B cell (primary cell): ENCODE results near the gene BFSP1. TPM values are rescaled to one million over a fixed set of nuclear protein-coding genes. Genes with fewer than 3 reads are reported as not detected.

Source experiments
- ATAC-seq: fragments of 200-7000 bp; cut with Tn5 transposase; one replicate; pipeline ENCODE4 v1.10.0; 2021; ENCODE audit warnings: low read depth, mild to moderate bottlenecking, moderate number of reproducible peaks, moderate library complexity
- CTCF ChIA-PET: fragments of 350-600 bp; sonication (Branson Sonifier 250); formaldehyde crosslinking; loops from one replicate; lab custom pipeline; 2021; ENCODE audit warnings: antibody characterized with exemption, inconsistent platforms; lab: Charles Lee
- POLR2A ChIA-PET: fragments of 350-600 bp; sonication (Branson Sonifier 250); formaldehyde crosslinking; loops from one replicate; lab custom pipeline; 2021; ENCODE audit warnings: antibody characterized with exemption; lab: Charles Lee
- DNase-seq: peaks from one replicate; pipeline ENCODE4 v3.0.0; 2013
- H2AFZ ChIP-seq: 2 replicates; pipeline ENCODE4 v1.6.1; 2012; ENCODE audit warnings: mild to moderate bottlenecking, low read depth, low read length; ENCODE audit not compliant: insufficient read depth, poor library complexity, severe bottlenecking
- H3K27ac ChIP-seq, 2 donors: 1 replicate in 1 of 2; 2 replicates in 1 of 2; pipeline ENCODE4 v1.5.1; 2012 to 2013; ENCODE audit warnings: low read length in 2 of 2, mild to moderate bottlenecking in 2 of 2, moderate library complexity in 1 of 2
- H3K27me3 ChIP-seq, 4 experiments: fragments of 200-600 bp in 1 of 4; sonication (generic) in 1 of 4; replicated peaks in 1 of 4; 1 replicate in 2 of 4; 2 replicates in 2 of 4; pipeline versions ENCODE4 v1.6.1 to v1.7.0; 2013 to 2016; ENCODE audit warnings: low read length in 3 of 4, mild to moderate bottlenecking in 2 of 4, mixed read lengths in 1 of 4, moderate library complexity in 1 of 4; ENCODE audit not compliant: insufficient read depth in 4 of 4, control insufficient read depth in 3 of 4; ENCODE audit errors: control extremely low read depth in 1 of 4
- H3K36me3 ChIP-seq, 2 experiments: replicated peaks in 1 of 2; 1 replicate in 1 of 2; 2 replicates in 1 of 2; pipeline versions ENCODE4 v1.6.1 to v1.7.1; 2013; ENCODE audit warnings: low read length in 1 of 2; ENCODE audit not compliant: insufficient read depth in 2 of 2, control insufficient read depth in 1 of 2; ENCODE audit errors: control extremely low read depth in 1 of 2, extremely low read depth in 1 of 2
- H3K4me1 ChIP-seq, 2 donors: fragments of 200-600 bp in 1 of 2; sonication (generic) in 1 of 2; 1 replicate in 1 of 2; 2 replicates in 1 of 2; pipeline versions ENCODE4 v1.5.1 to v1.6.1; 2013 to 2017; ENCODE audit warnings: low read length in 2 of 2; ENCODE audit not compliant: control insufficient read depth in 2 of 2, insufficient read depth in 2 of 2
- H3K4me2 ChIP-seq: replicated peaks from 2 replicates; pipeline ENCODE3; 2012; ENCODE audit warnings: mild to moderate bottlenecking, low read depth, low read length; ENCODE audit not compliant: poor library complexity, severe bottlenecking
- H3K4me3 ChIP-seq, 5 experiments: fragments of 200-600 bp in 1 of 5; sonication (generic) in 1 of 5; 1 replicate in 3 of 5; 2 replicates in 2 of 5; pipeline versions ENCODE4 v1.5.1 to v1.7.0; 2011 to 2016; ENCODE audit warnings: low read length in 4 of 5, mild to moderate bottlenecking in 4 of 5, low read depth in 2 of 5, control low read depth in 1 of 5, moderate library complexity in 1 of 5; ENCODE audit not compliant: insufficient read depth in 1 of 5; ENCODE audit errors: control extremely low read depth in 1 of 5, extremely low read depth in 1 of 5
- H3K79me2 ChIP-seq: fragments of 200-600 bp; sonication (generic); one replicate; pipeline ENCODE4 v1.6.0; 2016; ENCODE audit warnings: low read length; ENCODE audit not compliant: control insufficient read depth, insufficient read depth
- H3K9ac ChIP-seq: fragments of 200-600 bp; sonication (generic); 2 replicates; pipeline ENCODE4 v1.6.1; 2017; ENCODE audit warnings: mild to moderate bottlenecking, low read length, moderate library complexity
- H3K9me3 ChIP-seq, 3 donors: one replicate each; pipeline versions ENCODE4 v1.6.1 to v1.7.1; 2013; ENCODE audit warnings: low read length in 2 of 3; ENCODE audit not compliant: control insufficient read depth in 2 of 3, insufficient read depth in 1 of 3; ENCODE audit errors: control extremely low read depth in 1 of 3
- H4K20me1 ChIP-seq: 2 replicates; pipeline ENCODE4 v1.6.0; 2012; ENCODE audit warnings: mild to moderate bottlenecking, low read length; ENCODE audit not compliant: insufficient read depth, control insufficient read depth, poor library complexity, severe bottlenecking
- H3K27ac Mint-ChIP-seq: one replicate; pipeline ENCODE4 v1.8.0; 2021; ENCODE audit warnings: mixed read lengths
- H3K27me3 Mint-ChIP-seq: one replicate; pipeline ENCODE4 v1.8.0; 2021; ENCODE audit warnings: mixed read lengths
- H3K4me1 Mint-ChIP-seq: one replicate; pipeline ENCODE4 v1.8.0; 2021; ENCODE audit warnings: mixed read lengths
- H3K4me3 Mint-ChIP-seq: one replicate; pipeline ENCODE4 v1.8.0; 2021; ENCODE audit warnings: mixed read lengths
- H3K9me3 Mint-ChIP-seq: one replicate; pipeline ENCODE4 v1.8.0; 2022; ENCODE audit warnings: mixed read lengths; ENCODE audit not compliant: insufficient read depth
- CTCF ChIP-seq: fragments of 200-600 bp; IDR thresholded peaks from one replicate; pipeline ENCODE4 v1.8.0; 2022; ENCODE audit warnings: antibody characterized with exemption, mild to moderate bottlenecking
- EZH2 ChIP-seq: IDR thresholded peaks from 2 replicates; pipeline ENCODE4 v1.6.1; 2012; ENCODE audit warnings: borderline replicate concordance, low read depth, mild to moderate bottlenecking, moderate library complexity, low read length; ENCODE audit not compliant: insufficient read depth, poor library complexity, severe bottlenecking
- WGBS: methylation state at CpG from one replicate; pipeline ENCODE4 v1.1.5; 2013; ENCODE audit warnings: missing lambda C conversion rate; ENCODE audit not compliant: insufficient coverage; 5-methylcytosine and 5-hydroxymethylcytosine counted together
- intact Hi-C: fragments of 100-400 bp; cut with micrococcal nuclease; formaldehyde crosslinking; loops from one replicate; pipeline ENCODE4 v1.10.0; 2022
- polyA plus RNA-seq: library from polyadenylated mRNA; depleted of rRNA; stranded (reverse); fragments of >200 nt; gene quantifications from 2 replicates; pipeline ENCODE4 v1.2.3, GENCODE V29; 2012
- total RNA-seq, 2 donors: library from RNA; stranded (reverse); fragments of 120-200 nt in 1 of 2; gene quantifications; 1 replicate in 1 of 2; 2 replicates in 1 of 2; pipeline versions ENCODE4 v1.2.3 to v1.2.4, GENCODE V29; 2013 to 2022

BFSP1 gene
- total and polyA plus RNA-seq, 2 donors (not counting 1 experiment from before 2014, with no cell fraction given): not detected

DNA sequence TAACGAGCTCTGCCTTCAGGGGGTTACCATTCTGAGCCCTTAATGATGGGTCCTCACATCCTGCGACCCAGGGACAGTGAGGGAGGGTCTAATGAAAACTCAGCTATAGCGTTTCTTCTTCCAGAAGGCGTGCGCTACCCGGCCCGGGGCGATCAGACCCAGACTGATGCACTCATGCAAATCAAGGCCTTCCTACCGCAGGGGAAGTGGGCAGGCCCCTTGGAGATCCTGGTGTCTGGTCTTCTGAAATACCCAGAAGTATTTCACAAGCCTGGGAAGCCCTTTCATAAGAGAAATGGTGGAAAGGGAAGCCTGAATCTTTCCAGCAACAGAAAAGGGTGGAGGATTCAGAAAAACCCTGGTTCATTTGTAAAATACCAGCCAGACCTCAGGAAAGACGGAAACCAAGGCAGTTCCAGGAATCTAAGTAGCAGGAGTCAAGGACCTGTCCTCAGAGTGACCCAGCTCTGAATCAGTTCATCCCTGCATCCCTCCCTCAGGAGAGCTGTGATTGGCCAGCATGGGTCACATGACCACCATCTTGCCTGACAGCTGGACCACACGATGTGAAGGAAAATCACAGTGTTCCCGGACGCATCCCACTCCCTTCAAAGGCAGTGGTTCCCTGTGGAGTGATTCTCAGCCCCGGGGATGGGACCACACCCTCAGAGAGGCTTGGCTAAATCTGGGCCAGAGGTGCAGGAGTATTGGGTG, 12.7 kb downstream of the BFSP1 start:
- Histone ChIP-seq H3K79me2 (no peaks in the 10 kb centered on the region), H3K4me2 (no peak overlapping the region), H4K20me1 (no peaks in the 10 kb centered on the region), H3K27ac (no peak overlapping the region), H2AFZ (no peak overlapping the region), H3K4me1 (no peaks in the 10 kb centered on the region), H3K36me3 (no peaks in the 10 kb centered on the region), H3K9me3 (no peaks in the 10 kb centered on the region), H3K4me3 (no peak overlapping the region), H3K9ac (no peak overlapping the region), H3K27me3 (peaks cover 0 to 9% (median 3%) of the 10 kb centered on the region in 4 experiments)
- no peak for DNase-seq
- Mint-ChIP-seq H3K27ac (no peak overlapping the region), H3K9me3 (no peaks in the 10 kb centered on the region), H3K4me1 (no peaks in the 10 kb centered on the region), H3K27me3 (peaks cover 22% of the 10 kb centered on the region), H3K4me3 (no peak overlapping the region)
- no peak for ATAC-seq
- ChIA-PET CTCF (interaction anchor here (1.3 kb wide), 1 partner anchor 13 kb away, joined by 3 read pairs; no protein-coding TSS in a partner anchor), POLR2A (no interaction called here)
- WGBS: 96% methylated on average over 11 of the region's 14 CpGs
- intact Hi-C loops: no loop called here
- no peak for TF ChIP-seq CTCF
- TF ChIP-seq EZH2: no peak

GRCh38 chr20:17515053-17515452, 16.1 kb downstream of the BFSP1 start:
- Histone ChIP-seq H3K9me3 (no peaks in the 10 kb centered on the region), H3K27me3 (peaks cover 0 to 9% (median 2%) of the 10 kb centered on the region in 4 experiments), H3K27ac (no peak overlapping the region), H2AFZ (no peak overlapping the region), H3K4me3 (no peak overlapping the region), H3K4me1 (no peaks in the 10 kb centered on the region), H4K20me1 (no peaks in the 10 kb centered on the region), H3K79me2 (no peaks in the 10 kb centered on the region), H3K36me3 (no peaks in the 10 kb centered on the region), H3K4me2 (no peak overlapping the region), H3K9ac (no peak overlapping the region)
- no CpG with 5 or more reads among the region's 3 CpGs for WGBS
- intact Hi-C loops: no loop called here
- CTCF ChIA-PET: interaction anchor here (1.3 kb wide), 1 partner anchor 10 kb away, joined by 10 read pairs; no protein-coding TSS in a partner anchor
- POLR2A ChIA-PET: no interaction called here
- Mint-ChIP-seq H3K27ac (no peak overlapping the region), H3K9me3 (no peaks in the 10 kb centered on the region), H3K4me1 (no peaks in the 10 kb centered on the region), H3K4me3 (no peak overlapping the region), H3K27me3 (peaks cover 26% of the 10 kb centered on the region)
- DNase-seq: no peak
- no peak for TF ChIP-seq EZH2
- no peak for TF ChIP-seq CTCF
- no peak for ATAC-seq
